GM19438 (cell line): ENCODE data around the gene CENPN.

Source experiments
- ATAC-seq: cut with Tn5 transposase; IDR thresholded peaks from one replicate; pipeline ENCODE4 v1.9.1; 2021; ENCODE audit warnings: low read depth; ENCODE audit not compliant: unreplicated experiment

The CENPN gene

DNA sequence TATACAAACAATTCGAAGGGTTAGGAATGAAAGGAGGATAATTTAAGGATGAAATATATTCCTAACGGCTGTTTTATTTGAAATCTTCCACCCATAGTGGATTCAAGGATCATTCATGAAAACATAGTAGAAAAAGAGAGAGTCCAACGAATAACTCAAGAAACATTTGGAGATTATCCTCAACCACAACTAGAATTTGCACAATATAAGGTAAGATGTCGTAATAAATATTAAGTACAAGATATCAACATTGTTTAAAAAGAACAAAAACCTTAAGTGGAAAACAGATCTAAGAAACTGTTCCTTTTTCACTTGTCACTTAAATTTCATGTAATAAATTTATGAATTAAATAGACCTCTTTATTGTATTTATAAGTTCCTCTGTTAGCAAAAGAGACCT lies 19.4 kb downstream of the CENPN start:
- ATAC-seq, result no peak

DNA sequence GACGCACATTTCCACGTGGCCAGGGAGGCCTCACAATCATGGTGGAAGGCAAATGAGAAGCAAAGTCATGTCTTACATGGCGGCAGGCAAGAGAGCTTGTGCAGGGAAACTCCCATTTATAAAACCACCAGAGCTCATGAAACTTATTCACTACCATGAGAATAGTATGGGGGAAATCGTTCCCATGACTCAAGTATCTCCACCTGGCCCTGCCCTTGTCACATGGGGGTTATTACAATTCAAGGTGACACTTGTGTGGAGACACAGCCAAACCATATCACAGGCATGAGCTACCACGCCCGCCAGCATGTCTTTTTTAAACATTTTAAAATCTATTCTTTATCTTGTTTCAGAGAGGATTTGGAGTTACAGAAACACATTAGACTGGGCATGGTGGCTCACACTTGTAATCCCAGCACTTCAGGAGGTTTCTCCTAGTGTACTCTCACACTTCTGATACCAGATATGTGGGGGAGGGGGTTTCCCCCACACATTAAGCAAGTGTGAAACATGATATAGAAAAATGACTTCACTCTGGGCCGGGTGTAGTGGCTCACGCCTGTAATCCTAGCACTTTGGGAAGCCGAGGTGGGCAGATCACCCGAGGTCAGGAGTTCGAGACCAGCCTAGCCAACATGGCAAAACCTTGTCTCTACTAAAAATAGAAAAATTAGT lies 23.1 kb downstream of the CENPN start:
- no peak for ATAC-seq

DNA sequence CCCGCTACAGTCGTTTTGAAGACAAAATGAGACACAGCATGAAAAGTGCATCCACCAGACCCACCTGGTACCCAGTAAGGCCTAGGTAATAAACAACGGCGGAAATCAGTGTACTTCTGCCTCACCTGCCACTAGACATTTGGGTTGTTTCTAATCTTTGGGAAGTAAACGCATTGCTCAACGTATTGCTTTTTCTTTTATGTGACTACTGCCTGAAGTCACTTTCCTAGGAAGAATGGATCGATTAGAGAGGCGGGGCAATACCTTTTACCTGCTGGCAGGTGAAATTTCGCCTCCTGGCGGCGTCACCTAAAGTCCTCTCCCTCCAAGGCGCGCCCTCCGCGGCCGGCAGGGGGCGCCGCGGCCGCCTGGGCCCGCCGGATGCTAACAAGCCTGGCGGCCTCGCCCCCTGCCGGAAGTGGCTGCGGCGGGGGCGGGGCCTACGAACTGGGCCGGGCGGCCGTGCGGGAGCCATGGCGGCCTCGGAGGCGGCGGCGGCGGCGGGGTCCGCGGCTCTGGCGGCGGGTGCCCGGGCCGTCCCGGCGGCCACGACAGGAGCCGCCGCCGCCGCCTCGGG lies 28.5 kb downstream of the CENPN start, which contains the start of gene ATMIN:
Gene ATMIN, plus strand, starts transcription at position 445 of the 577 bp plus-strand sequence. Its CDS starts 29 bp downstream, at position 474.
- ATAC-seq, result peak; percentile 84

DNA sequence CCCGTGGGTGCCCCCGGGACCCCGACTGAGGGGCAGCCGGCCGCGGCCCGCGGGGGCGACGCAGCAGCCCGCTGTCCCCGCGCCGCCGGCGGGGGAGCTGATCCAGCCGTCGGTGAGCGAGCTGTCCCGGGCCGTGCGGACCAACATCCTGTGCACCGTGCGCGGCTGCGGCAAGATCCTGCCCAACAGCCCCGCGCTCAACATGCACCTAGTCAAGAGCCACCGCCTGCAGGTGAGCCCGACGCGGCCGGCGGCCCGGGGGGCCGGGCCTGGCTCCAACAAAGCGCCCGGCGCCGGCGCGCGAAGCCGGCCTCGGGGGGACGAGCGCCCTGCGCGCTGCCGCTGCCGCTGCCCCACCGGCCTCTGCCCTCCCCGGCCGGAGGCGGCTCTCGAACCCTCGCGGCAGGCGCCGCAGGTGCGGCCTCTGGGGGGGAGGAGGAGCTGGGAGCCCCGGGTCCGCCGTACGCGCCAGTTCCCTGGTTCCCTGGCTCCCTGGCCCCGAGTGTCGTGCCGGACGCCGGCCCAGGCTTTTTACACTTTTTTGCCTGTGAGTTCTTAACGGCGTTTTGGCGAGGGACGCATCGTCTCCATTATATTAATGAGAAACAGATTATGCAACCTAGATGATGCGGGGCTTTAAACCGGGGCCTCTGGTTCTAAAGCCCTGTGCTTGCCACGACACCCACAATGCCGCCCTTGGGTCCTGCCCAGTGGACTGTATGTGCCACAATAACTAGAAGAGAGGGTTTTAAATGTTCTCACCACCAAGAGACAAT lies 29.1 kb downstream of the CENPN start:
- peak; percentile 57 for ATAC-seq

DNA sequence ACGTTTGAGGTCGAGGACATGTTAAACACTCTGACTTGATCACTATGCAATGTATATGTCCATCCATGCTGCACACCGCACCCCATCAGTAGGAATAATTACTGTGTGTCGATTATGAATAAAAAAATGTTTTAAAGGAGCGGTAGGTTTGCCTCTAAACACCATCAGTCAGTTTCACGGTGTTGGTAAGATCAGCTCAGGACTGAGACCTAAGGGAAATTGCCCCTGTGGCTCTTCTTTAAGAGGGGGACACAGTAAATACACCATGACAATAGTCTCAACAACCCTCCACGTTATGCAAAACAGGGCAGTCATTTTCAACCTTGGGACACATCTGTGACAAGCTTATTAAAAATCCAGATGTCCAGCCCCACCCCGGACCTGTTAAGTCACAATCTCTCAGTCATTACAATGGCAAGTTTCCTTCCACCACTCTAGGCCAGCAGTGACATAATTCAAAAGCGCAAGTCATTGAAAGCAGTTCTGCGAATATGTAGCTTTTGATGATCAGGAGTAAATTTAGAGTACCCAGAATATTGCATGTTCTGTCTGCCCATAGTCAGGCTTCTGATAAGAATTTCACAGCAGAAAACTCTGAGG lies 29.8 kb downstream of the CENPN start:
- ATAC-seq, result no peak

DNA sequence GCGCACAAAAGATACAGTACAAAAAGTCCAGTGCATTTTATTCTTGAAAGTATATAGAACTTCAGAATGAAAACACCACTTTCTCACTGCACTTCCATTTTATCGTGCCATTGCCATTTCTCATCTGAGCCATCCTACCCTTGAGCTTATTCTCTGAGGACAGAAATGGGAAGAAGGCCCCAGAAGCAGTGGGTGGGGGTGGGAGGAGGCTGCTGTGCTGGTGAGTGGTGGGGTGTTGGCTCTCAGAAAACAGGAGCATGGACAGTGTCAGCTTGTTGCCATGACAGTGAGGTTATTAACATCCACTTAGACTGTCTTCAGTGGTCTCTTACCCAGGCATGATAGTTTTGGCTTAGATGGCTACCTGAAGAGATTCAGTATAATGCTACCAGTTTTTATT lies 33.1 kb downstream of the CENPN start:
- no peak for ATAC-seq

DNA sequence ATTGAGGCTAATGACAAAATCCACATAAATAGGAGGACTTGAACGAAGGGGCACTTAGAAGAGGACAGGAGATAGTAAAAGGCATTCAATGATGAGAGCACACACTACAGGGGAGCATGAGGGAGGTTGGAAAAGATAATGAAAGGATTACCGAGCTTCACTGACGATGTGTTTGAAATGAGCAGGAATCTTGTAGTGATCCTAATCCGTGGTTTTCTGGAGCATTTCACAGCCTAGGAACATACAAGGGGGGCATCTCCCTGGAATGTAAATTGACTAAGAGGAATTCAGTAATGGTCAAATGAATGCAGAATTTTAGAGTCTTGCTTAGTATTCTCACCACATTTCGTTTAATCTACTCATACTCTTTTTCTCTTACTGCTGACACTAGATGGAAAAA lies 33.8 kb downstream of the CENPN start:
- ATAC-seq, result no peak

DNA sequence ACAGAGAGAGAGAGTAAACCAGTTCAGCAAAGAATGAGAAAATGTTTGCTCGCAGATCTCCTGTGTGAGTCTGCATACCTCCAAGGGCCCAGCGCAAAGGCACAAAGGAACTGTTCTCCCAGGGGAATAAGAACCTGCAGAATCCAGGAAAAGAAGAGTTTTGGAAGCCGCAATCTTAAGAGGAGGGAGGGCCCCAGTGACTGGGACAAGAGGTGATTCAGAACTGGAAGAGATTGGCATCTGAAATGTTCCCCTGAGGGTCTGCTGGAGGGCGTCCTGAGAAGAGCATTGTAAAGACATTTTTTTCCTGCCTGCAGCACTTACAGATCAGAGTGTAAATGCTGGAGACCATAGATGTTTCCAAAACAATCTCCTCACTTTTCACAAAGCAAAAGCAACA lies 34.7 kb downstream of the CENPN start:
- ATAC-seq, result no peak

DNA sequence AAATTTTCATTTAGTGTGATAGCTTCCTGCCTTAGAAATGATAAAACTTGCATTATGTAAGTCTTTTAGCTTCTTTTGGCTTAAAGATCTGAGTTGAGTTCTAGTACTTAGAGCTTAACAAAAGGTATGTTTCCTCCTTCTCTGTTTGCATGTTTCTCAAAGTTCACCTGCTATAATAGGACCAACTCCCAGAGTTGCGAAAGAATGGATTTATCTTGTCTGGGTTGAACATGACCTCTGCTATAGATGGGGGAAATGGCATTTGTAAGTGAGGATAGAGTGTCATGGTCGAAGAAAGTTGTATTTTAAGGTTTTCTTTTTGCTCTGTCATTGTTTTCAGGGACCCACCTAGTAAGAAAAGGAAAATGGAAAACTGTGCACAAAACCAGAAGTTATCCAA lies 35.8 kb downstream of the CENPN start:
- ATAC-seq, result no peak

DNA sequence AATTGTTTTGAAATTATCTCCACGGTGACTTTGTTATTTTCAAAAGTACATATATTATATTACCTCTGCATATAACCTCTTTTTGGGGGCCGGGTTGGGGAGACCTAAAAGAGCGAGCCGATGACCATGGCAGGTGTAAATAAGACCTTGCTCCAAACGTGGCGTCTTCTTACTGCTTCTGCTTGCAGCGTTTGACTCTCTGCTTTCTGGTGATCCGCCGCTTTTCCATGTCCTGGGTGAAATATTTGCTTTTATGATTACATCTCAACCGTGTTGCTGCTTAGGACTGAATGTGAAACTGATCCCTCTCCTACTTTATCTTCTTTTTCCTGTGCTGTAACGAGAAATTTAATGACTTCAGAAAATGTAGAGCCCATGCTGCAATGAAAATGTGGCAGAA lies 46.7 kb downstream of the CENPN start:
- no peak for ATAC-seq

DNA sequence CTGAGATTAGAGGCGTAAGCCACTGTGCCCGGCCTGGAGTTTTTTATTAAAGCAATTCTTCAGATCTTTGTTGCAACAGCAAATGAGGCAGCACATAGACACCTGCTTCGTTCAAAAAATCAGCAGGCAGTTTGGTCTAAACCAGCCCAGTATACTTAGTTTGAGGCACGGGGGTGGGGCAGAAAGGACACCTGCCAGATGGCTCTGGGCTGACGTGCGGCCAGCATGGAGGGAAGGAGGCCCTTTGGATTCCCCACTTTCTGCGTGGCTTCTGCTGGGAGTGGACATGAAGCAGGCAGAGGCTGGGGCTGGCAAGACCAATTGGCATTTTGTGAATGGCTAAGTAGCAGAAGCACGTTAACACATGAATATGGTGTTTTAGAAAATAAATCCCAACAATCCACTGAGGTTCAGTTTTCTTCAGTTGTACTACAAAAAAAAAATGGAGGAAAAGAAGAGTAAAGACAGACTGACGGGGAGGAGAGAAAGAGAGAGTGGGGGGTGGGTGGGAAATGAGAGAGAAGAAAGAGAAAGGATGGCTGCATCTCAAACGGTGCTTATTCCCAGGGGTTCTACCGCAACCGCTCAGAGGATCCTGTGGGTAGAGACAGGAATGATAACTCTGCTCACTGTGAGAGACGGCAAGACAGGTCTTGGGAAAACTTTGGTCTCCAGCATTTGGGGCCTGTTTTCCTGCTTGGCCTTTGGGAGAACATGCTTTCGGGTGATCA lies 53.7 kb downstream of the CENPN start:
- ATAC-seq, result no peak

DNA sequence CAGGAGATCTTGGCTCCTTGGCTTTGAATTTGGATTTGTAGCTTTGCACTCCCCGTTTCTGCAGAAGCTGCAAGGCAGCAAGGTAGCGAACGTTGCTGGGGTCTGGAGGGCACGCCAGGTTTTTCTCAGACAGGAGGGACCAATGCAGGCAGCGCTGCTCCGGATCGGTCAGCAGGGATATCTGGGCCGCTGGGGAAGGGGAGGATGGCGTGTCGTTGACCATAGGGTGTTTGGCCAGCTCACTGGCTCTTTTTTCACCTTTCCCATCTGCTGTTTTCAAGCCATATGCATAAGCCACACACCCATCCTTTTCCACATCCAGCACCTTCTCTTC lies 54.3 kb downstream of the CENPN start:
- ATAC-seq, result no peak

DNA sequence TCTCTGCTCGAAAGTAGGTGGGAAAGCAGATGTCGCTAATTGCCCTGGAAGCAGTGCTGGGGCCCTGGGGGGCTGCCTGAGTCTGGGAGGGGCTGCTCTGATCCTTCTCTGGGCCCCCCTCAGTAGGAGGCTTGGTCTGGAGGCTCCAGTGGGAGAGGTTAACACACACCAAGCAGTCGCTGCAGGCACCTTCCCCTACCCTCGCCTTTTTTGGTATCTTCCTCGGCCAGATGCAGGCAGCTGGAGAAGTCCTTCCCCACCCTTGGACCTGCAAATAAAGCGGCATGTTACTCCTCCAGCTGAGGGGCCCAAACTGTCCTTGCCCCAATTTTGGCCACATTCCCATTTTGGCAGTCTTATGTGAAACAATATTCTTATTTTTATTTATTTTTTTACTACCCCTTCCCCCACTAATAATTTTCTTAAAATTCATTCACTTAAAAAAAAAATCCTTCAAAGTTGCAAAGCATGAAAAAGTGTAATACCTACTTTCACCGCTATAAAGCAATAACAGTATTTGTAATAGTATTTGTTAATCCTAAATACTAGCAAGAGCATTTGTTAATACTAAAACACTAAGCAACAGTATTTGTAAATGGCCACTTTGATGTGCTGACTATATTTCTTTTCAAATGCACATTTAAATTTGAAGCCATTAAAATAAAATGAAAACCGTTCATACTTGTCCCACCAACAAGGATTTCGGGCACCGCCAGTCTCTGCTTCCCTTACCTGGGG lies 55.0 kb downstream of the CENPN start:
- no peak for ATAC-seq

DNA sequence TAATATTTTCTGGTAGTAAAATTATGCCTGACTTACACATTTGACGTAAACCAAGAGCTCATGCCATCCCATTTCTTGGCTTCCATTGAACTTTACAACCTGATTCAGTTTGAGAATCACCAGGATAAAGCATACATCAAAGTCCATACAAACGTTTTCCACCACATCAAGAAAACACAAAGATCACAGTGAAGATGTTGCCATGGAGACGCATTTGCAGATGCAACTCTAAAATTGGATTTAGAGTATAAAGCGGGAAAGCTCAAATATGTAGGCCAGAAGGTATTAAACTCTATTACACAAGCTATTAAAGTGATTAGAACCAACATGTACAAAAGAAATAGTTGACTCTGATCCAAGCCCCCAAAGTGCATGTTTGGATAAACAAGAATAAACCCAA lies 59.7 kb downstream of the CENPN start:
- ATAC-seq, result no peak

DNA sequence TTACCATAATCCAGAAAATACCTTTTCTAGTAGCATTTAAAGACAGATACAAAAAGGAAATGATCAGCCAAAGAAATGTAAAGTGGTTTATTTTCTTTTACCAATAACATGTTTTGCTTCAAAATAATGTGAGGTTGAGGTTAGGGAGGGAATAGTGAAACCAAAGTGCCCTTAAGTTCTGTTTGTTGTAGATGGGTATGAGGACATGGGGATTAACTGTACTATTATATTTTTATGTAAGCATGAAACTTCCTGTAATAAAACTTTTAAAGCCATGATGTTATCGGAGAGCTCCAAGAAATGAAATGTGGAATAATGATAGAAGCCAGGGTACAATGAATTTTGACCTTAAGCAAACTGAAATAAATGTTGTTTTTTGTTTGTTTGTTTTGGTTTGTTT lies 60.2 kb downstream of the CENPN start:
- ATAC-seq, result no peak

DNA sequence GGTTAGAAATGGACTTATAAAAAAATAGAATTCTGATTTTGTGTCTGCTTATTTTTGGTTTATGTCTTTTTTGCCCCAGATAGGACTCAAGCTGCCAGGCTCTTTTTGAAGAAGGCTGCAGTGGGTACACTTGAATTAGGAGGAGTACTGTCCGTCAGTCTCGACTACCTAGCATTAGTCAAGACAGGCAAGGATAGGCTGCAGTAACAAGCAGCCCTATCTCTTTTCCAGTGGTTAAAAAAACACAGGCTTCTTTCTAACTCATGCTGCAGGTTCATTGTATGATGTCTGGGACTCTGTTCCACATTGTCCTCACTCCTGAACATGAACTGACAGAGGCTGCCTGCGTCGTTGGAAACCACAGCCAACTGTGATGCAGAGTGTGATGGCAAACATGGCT lies 62.0 kb downstream of the CENPN start:
- ATAC-seq, result no peak

DNA sequence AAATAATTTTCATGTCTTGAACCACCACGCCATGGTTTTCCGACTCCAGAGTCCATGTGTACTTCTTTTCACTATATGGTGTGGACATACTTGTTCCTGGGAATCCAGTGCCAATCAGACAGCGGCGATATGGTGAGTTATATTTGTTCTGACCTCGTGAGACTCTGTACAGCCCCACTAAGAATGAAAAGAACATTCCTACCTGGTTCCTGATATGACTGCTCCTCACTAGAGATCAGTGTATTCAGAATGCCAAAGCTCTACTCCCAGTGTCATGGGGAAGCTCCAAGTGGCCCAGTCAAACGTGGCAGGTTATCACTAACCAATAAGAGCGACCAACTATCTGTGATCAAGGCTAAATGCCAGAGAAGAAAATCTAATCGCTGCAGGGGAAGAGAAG lies 64.0 kb downstream of the CENPN start:
- no peak for ATAC-seq

DNA sequence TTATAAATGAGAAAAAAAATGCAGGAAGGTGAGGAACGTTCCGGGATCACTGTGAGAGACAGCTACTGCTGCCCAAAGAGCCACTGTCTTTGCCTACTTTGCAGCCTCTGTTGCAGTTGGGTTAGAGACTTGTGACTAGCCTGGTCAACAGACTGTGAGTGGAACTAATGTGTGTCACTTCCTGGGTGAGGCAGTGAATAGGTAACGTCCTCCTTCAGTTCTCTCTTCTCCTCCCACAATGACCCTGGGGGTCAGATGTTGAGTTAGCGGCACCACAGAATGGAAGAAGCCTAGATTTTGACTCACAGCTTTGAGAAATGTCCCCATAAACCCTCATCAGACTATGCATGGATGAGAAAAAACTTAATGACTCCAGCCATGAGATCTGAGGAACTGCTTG lies 64.8 kb downstream of the CENPN start:
- no peak for ATAC-seq

DNA sequence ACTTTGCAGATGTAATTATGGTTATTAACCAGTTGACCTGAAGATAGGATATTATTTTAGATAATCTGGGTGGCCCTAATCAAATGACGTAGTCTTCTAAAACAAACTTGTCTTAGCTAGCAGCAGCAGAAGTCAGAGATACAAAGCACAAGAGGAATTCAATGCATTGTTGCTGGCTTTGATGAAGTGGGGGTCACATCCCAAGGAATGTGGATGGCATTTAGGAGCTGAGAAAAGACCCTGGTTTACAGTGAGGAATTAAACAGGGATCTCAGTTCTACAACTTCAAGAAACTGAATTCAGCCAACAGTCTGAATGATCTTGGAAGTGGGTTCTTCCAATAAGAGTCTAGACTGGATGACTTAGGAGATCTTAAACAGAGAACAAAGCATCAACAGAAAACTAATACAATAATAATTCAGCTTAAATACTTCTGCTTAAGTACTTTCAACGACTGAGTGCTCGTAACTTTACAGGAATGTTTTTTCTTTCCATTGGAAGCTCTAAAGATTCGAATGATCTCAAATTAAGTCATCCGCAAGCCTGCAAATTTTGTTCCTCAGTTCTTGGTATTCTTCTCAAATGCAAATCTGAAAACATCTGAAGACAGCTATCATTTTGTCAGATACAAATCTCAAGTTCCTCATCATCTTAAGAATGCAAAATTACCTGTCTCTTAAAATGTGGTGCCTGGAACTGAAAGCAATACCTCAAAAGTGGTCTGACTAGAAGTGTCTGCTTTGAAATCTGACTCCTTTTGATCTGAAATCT lies 66.7 kb downstream of the CENPN start:
- no peak for ATAC-seq
